GM18498 (cell line): ENCODE results near the gene CENATAC.
"Not testable (repeated sequence)": the region's sequence is repeated elsewhere in the genome, so short reads cannot be mapped to it uniquely, and the experiment has no call there.

ENCODE experiments used
- ATAC-seq: cut with Tn5 transposase; IDR thresholded peaks from one replicate; pipeline ENCODE4 v1.9.1; 2021; ENCODE audit warnings: mild to moderate bottlenecking, moderate library complexity; ENCODE audit not compliant: unreplicated experiment

The CENATAC gene

GRCh38 chr11:119025978-119026766 lies 28.2 kb downstream of the CENATAC start:
- no peak for ATAC-seq

GRCh38 chr11:119026970-119027369 lies 29.0 kb downstream of the CENATAC start:
- no peak for ATAC-seq

DNA sequence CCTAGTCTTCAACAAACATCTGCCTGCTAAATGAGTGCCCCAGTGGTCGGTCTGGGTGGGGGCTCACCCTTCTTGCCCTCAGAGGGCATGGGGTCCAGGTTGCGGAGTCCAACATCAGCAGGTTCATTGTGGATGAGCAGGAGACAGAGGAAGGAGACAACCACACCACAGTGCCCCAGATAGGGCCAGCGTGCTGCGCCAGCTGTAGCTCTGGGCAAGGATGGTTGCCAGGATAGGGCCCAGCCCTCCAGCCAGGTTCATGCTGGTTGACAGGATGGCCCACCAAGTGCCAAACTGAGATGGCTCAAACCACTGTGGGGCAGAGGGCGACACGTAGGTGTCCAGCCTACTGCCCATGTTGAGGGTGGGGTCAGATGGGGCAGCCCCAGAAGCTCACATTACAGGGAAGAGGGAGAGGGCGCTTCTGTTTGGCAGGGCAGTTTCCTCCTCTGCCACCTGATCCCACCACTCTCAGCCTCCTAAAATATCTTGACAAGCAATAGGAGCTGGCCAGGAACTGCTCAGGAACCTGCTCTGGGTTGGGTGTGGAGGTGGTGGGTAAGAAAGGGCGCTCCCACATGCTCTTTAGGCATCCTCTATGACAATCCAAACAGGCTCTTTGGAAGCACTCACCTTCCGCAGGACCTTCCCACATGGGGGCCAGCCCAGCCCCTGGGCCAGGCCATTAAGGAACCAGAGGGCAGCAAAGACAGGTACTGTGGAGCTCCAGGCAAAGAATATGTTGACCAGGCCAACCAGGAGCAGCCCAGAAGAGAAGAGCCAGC lies 29.8 kb downstream of the CENATAC start:
- ATAC-seq, result no peak

DNA sequence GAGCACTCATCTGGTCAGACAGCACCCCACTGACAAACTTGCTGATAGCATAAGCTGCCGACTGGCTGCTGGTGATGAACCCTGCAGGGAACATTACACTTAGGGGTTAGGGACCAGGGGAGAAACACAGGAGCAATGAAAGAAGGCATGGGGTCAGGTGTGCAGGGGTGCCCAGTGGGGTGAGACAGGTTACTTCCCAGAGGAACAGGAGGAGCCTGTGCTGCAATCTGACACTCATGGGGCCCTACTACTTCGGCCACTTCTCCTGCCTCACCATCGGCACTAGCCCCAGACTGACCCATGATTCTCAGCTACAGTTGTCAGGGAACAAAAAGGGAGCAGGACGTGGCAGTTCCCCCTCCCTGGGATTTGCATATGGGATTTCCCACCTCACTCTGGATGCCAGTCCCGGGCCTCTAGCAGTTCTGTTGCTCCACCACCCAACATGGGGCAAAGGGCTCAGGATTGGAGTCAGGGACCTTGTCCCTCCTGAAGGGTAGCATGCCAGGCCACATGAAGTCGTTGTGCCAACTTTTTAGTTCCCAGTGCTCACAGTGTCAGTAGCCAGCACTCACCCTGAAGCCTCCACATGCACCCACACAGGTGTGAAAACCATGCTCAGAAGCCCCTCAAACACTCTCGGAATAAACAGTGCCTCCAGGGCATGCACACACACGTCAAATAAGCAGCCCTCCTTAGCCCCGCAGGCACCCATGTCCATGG lies 30.6 kb downstream of the CENATAC start:
- ATAC-seq, result no peak

DNA sequence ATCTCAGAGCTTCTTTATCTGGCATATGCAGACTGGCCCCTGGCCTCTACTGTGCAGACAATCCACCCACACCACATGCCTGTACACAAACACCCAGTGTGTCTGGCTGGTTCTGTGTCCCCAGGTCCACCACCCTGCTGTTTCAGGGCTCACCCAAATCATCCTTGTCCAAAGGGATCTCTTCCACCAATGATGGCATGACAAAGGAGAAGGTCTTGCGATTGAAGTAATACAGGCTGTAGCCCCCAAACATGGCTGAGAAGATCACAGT lies 31.1 kb downstream of the CENATAC start:
- no peak for ATAC-seq

DNA sequence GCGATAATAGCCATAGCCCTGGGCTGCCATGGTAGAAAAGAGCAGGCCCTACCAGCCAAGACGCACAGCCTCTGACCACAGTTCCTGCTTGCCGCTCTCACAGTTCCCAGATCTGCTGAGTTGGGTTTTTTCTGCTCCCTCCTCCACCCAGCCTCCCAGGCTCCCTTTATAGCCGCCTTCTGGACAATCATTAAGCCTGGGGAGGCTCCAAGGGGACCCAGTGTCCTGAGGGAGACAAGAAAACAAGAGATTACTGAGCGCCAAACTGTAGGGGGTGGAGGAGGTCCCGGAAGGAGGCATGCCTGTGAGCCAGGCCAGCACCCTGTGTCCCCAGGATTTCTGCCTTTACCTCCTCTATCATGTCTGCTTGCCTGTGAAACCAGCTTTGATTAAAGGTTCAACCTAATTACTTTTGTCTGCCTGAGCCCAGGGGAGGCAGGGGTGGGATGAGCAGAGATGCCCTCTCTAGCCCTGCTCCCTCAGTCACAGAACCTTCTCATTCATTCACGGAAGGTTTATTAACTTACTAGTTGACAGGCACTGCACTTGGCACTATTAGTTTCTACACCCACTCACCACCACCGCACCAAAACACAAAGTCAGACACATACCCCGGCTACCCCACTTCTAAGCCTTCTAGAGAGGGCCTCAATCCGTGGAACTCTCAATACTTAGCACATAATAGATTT lies 31.5 kb downstream of the CENATAC start:
- ATAC-seq, result peak; percentile 9

DNA sequence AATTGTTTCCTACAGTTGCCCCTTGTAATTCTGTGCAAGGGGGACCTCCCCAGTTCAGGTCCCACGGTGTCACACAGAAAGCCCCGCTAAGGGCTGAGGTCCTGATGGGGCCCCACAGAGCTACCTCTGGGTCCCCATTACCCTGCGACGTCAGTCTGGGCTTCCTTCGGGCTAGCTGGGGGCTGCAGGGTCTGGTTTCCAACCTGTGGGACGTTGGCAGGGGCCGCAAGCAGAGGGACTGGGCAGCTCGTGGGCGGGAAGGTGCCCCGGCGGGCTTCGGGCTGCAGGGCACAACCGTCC lies 32.0 kb downstream of the CENATAC start:
- peak; percentile 15 for ATAC-seq

DNA sequence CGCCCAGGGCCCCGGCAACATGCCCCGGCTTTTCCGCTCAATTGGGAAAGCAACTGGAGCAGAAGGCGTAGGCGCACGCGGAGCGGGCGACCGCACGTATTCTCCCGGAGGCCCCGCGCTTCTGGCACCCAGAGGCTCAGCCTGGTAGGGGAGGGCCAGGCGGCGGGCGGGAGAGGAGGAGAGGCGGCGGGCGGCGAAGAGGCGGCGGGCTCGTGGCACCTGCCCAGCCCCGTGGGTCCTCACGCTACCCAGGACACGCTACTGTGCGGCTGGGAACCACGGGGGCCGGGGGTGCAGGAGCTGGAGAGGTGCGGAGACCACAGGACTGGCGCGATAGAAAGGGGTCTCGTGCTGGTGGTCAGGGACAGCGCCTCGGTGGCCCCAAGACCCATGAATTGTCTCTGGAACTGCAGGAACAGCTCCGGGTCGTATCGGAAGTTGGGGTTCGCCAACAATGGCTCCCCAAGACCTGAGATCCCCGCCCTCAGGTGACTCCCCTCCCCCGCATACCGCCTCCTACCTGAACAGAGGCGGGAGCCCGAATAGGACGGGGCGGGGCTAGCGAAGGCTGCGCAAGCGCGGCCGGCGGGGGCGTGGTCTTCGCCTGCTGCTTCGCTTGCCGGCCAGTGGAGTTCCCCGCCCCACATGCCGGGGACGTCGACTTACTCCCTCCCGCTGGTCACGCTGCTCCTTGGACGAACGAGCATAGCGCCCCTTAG lies 32.5 kb downstream of the CENATAC start, which contains the start of gene SLC37A4:
TSS of gene SLC37A4 (minus strand) at position 549 of the 719 bp plus-strand sequence.
- peak; percentile 90 for ATAC-seq

DNA sequence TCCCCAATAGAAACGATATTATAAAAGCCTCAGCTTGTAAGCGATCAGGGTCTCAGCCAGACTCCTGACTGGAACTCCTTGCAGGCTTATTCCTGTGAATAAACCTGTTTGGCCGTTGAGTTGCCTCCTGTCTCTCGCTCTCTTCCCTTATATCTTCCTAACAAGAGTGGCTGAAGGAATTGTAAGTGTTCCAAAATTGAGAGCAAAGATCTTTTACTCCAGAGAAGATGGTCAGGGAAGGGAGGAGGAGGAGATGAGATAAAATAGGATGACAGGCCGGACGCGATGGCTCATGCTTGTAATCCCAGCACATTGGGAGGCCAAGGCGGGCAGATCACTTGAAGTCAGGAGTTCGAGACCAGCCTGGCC lies 34.0 kb downstream of the CENATAC start:
- ATAC-seq, result no peak

DNA sequence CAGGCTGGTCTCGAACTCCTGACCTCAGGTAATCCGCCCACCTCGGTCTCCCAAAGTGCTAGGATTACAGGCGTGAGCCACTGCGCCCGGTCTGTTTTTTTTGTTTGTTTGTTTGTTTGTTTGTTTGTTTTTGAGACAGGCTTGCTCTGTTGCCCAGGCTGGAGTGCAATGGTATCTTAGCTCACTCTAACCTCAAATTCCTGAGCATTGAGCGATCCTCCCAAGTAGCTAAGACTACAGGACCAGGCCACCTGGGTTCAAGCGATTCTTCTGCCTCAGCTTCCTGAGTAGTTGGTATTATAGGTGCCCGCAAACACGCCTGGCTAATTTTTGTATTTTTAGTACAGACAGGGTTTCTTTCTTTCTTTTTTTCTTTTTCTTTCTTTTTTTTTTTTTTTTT lies 35.5 kb downstream of the CENATAC start:
- ATAC-seq, result not testable (repeated sequence)

GRCh38 chr11:119034813-119035212 lies 36.9 kb downstream of the CENATAC start:
- no peak for ATAC-seq

DNA sequence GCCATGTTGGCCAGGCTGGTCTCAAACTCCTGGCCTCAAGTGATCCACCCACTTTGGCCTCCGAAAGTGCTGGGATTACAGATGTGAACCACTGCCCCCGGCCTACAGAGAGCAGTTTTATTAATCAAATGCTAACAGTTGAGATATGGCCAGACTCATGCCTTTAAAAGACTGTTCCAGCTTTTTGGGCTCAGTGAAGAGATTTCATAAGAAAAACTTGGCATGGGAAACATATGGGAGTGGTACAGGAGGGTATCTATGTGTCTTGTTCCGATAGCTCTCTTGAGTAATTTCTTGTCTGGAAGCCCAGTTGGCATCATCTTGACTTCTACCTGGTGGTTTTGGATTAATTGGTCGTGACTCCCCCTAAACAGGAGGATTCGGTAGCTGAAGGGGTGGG lies 40.9 kb downstream of the CENATAC start:
- no peak for ATAC-seq

DNA sequence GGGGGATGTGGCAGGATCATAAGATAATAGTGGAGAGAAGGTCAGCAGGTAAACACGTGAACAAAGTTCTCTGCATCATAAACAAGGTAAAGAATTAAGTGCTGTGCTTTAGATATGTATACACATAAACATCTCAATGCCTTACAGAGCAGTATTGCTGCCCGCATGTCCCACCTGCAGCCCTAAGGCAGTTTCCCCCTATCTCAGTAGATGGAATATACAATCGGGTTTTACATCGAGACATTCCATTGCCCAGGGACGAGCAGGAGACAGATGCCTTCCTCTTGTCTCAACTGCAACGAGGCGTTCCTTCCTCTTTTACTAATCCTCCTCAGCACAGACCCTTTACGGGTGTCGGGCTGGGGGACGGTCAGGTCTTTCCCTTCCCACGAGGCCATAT lies 41.5 kb downstream of the CENATAC start:
- not testable (repeated sequence) for ATAC-seq

DNA sequence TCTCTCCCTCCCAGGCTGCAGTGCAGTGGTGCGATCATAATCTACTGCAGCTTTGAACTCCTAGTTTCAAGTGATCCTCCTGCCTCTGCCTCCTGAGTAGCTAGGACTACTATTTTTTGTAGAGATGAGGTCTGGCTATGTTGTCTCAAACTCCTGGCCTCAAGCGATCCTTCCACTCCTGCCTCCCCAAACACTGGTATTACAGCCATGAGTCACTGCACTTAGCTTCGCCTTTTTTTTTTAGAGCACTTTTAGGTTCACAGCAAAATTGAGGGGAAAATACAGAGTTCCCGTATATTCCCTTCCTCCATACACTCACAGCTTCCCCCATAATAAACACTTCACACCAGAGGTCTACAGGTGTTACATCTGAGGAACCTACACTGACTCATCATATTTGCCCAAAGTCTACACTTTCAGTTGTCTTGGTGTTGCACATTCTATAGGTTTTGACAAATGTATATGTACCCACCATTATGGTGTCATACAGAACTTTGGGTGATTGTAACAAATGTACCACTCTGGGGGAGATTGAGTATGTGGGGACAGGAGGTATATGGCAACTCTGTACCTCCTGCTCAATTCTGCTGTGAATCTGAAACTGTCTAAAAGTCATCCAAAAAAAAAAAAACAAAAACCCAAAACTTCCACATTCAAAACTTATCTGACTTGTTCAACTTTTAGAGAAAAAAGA lies 44.0 kb downstream of the CENATAC start:
- no peak for ATAC-seq

- no peak for ATAC-seq
These were observed 45.0 kb downstream of the CENATAC start for GRCh38 chr11:119042927-119043326.

GRCh38 chr11:119044708-119045107 lies 46.8 kb downstream of the CENATAC start:
- no peak for ATAC-seq

GRCh38 chr11:119046489-119046888 lies 48.6 kb downstream of the CENATAC start:
- ATAC-seq, result no peak

DNA sequence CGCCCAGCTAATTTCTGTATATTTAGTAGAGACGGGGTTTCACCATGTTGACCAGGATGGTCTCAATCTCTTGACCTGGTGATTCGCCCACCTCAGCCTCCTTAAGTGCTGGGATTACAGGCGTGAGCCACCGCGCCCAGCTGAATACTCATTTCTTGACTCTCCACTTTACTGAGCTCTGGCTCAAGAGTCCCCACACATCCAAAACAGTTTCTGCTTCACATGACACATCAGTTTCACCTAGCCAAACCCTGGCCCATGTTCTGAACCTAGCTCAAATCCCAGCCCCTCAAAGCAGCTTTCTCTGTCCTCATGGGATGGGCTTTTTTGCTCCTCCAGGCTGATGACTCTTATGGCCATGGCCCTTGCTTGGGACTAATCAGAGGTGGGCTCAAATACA lies 49.3 kb downstream of the CENATAC start:
- ATAC-seq, result no peak

DNA sequence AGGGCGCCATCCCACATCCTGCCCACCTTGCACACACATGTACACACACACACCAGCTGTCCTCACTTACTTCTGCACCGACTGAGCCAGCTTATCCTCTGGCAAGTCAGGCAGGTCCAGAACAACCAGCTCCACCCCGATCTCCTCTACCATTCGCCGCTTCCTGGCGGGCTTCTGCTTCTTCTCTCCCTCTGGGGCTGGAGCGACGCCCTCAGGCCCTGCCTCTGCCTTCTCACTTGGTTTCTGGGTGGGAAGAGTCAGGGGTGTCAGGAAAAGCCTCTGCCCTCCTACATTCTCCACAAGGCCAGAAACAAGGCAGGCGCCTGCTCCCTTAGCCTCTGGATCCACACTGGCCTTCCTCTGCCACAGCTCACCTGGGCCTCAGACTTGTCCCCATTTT lies 50.7 kb downstream of the CENATAC start:
- ATAC-seq, result no peak

- no peak for ATAC-seq
These were observed 51.1 kb downstream of the CENATAC start for GRCh38 chr11:119049081-119049480.
